Kidney epithelial cell (primary cell): ENCODE data around the gene CASZ1. TPM values are rescaled to one million over a fixed set of nuclear protein-coding genes. Genes with fewer than 3 reads are reported as not detected.

Experiments used
- DNase-seq: peaks from one replicate; pipeline ENCODE4 v3.0.0-alpha.2; 2010; ENCODE audit warnings: low read depth
- H3K27me3 ChIP-seq: 2 replicates; pipeline ENCODE4 v1.6.0; 2011; ENCODE audit warnings: low read length; ENCODE audit not compliant: control insufficient read depth, insufficient read depth
- H3K36me3 ChIP-seq: 2 replicates; pipeline ENCODE4 v1.5.1; 2011; ENCODE audit warnings: low read length; ENCODE audit not compliant: control insufficient read depth, insufficient read depth
- H3K4me3 ChIP-seq: 2 replicates; pipeline ENCODE4 v1.5.1; 2011; ENCODE audit warnings: low read depth, mild to moderate bottlenecking, control low read depth, low read length
- CTCF ChIP-seq: IDR thresholded peaks from 2 replicates; pipeline ENCODE4 v1.5.1; 2011; ENCODE audit warnings: mild to moderate bottlenecking, moderate library complexity, low read length, control low read depth, inconsistent platforms; ENCODE audit not compliant: insufficient read depth, poor library complexity, severe bottlenecking
- total RNA-seq: library from RNA; depleted of rRNA; stranded (reverse); fragments of >200 nt; gene quantifications from 2 replicates; pipeline ENCODE4 v1.2.3, GENCODE V29; 2015

Gene CASZ1
- total RNA-seq, 1 donor from 2014 or later = 28.2 TPM

DNA sequence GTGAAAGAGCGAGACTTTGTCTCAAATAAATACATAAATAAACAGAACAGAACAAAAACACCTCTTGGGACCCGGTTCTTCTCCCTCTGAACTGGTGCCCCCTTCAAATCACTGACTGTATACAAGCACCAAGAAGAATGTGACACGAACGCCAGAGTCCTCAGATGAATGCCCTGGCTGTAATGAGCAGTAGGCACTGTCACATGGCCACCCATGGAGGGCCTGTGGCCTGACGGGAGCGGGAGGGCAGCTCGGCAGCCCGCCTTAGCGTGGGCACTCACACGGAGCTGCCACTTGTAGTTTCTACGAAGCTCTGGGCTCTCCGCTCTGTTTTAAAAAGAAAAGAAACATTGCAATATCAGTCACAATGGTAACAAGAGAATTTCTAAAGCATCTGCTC is 175.7 kb downstream of the CASZ1 start:
- H3K36me3 ChIP-seq = no peaks in the 10 kb centered on the region
- no peak for TF ChIP-seq CTCF
- H3K4me3 ChIP-seq = no peak overlapping the region
- no peaks in the 10 kb centered on the region for H3K27me3 ChIP-seq
- DNase-seq = no peak

DNA sequence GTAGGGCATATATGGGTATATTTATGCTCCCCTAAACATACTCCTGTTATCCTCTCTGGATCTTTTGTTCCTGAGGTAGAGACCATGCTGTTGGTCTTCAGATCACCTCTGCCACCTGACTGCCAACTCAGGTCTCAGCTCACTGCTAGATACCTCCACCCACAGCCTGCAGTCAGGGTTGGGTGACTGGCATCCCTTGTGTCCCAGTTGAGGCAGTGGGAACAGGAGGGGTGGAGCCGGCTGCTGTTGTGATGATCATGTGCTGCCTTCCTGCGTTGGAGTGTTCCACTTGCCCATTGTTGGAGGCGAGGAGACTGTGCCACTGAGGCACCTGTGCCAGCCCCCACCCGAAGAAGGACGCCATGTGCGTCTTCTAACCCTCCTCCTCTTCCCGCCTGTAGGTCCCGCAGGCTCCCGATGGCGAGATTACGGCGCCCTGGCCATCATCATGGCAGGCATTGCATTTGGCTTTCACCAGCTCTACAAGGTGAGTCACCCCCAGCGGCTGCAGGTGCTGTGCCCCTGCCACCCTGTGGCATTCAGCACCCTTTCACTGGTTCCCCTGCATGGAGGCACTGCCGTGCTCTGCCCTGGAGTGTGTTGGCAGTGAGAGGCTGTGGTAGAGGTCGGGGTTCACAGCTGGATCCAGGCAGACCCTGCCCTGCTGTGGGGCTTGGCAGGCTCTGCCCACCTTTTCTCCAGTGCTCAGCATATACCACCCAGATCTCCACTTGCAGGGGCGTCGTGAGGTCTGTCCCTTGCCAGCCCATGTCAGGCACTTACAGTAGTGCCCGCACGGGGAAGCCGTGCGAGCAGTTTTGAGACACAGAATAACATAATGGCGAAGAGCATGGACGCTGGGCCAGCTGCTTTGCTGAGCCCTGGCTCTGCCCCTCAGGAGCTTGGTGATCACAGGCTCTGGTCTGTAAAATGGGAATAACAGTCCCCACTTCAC is 178.2 kb downstream of the CASZ1 start:
- TF ChIP-seq CTCF = no peak
- Histone ChIP-seq H3K4me3 (no peak overlapping the region), H3K36me3 (no peaks in the 10 kb centered on the region), H3K27me3 (no peaks in the 10 kb centered on the region)
- DNase-seq = no peak

DNA sequence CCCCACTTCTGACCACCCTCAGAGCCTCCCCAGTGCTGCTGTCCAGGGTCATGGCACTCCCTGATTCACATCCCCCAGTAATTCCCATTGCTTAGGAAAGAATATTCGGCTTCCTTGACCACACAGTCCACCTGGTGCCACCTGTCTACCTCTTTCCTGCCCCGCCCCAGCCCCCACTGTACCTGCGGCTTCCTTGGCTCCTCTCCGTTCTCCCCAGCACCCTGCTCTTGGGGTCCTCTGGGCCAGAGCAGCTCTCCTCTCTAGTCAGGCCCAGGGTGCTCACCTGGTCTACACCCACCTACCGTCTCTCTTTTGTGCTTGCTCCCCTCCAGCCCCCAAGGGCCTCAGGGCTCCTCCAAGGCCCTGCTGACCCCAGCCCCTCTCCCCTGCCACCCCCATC is 179.1 kb downstream of the CASZ1 start:
- H3K36me3 ChIP-seq = no peaks in the 10 kb centered on the region
- TF ChIP-seq CTCF = no peak
- DNase-seq = no peak
- H3K4me3 ChIP-seq = no peak overlapping the region
- no peaks in the 10 kb centered on the region for H3K27me3 ChIP-seq

DNA sequence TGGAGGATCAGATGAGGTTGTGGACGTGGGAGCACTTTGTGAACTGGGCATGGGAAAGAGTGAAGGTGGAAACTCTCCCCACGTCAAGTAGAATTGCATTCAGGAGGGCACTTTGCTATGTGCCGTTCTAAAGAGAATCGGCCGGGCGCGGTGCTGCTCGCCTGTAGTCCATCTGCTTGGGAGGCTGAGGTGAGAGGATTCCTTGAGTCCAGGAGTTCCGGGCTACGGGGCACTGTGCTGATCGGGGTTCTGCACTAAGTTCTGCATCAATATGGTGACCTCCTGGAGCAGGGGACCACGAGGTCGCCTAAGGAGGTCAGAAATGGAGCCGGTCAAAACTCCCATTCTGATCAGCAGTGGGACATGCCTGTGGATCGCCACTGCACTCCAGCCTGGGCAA is 179.8 kb downstream of the CASZ1 start:
- no peak for DNase-seq
- no peak for TF ChIP-seq CTCF
- no peaks in the 10 kb centered on the region for H3K36me3 ChIP-seq
- no peak overlapping the region for H3K4me3 ChIP-seq
- H3K27me3 ChIP-seq = no peaks in the 10 kb centered on the region

- no peak for DNase-seq
- Histone ChIP-seq H3K27me3 (no peaks in the 10 kb centered on the region), H3K4me3 (no peak overlapping the region), H3K36me3 (no peaks in the 10 kb centered on the region)
- TF ChIP-seq CTCF = no peak
These were observed 180.3 kb downstream of the CASZ1 start for GRCh38 chr1:10615932-10616671.
